GM18858 (cell line): ENCODE results near the gene CAPN13.
"Not testable (repeated sequence)": the region's sequence is repeated elsewhere in the genome, so short reads cannot be mapped to it uniquely, and the experiment has no call there.

Experiments used
- ATAC-seq: cut with Tn5 transposase; IDR thresholded peaks from one replicate; pipeline ENCODE4 v1.9.1; 2021; ENCODE audit not compliant: unreplicated experiment

CAPN13 gene

DNA sequence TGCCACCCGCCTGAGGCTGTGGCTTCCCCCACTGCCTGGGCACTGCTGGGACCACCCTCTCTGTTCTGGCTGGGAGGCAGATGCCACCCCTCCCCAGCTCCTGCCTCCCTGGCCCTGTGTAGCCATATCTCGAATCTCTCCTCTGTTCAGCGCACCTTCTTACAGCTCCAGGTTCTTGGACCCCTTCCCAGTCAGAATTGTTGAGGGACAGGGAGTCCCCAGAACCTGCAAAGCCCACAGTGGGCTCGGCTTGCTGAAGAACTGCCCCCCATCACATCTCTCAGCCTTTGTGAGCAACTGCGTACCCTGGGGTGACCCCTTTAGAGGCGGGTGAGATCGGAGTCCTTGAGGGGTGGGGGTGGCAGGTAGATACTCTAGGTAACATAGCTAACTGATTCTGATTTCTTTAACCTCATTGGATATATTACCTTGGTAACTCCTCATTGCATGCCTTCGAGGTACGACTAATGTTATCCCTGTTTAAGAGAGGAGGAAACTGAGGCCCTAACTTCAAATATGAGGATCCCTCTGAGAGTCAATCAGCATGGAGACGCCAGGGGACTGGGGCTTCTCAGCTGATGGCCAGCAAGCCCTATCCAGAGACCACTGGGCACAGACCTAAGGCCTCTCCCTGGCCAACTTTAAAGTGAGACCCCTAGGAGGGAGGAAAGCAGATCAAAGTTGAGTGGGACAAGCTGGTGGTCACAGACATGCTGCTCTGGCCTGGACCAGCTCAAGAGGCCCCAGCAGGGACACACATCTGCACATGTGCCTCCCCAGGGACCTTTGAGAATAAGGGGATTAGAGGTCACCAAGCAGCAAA lies 101.3 kb downstream of the CAPN13 start:
- ATAC-seq, result no peak

- no peak for ATAC-seq
These were observed 102.2 kb downstream of the CAPN13 start for GRCh38 chr2:30705056-30705455.

- ATAC-seq, result no peak
These were observed 102.8 kb downstream of the CAPN13 start for GRCh38 chr2:30704309-30705020.

GRCh38 chr2:30702694-30703093 lies 104.6 kb downstream of the CAPN13 start:
- ATAC-seq, result no peak

- no peak for ATAC-seq
These were observed 105.5 kb downstream of the CAPN13 start for GRCh38 chr2:30701782-30702181.

DNA sequence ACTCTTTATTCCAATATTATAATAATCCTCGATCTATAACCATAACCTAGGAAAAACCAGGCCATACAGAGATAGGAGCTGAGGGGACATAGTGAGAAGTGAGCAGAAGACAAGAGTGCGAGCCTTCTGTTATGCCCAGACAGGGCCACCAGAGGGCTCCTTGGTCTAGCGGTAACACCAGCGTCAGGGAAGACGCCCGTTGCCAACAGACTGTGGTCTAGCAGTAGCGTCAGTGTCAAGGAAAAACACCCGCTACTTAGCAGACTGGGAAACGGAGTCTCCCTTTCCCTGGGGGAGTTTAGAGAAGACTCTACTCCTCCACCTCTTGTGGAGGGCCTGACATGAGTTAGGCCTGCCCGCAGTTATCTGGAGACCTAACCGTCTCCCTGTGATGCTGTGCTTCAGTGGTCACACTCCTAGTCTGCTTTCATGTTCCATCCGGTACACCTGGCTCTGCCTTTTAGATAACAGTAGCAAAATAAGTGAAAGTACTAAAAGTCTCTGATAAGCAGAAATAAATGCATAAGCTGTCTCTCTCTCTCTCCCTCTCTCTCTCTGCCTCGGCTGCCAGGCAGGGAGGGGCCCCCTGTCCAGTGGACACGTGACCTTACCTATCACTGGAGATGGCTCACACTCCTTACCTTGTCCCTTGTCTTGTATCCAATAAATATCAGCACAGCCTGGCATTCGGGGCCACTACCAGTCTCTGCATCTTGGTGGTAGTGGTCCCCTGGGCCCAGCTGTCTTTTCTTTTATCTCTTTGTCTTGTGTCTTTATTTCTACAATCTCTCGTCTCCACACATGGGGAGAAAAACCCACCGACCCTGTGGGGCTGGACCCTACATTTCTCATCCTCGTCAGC lies 109.8 kb downstream of the CAPN13 start:
- ATAC-seq, result not testable (repeated sequence)

GRCh38 chr2:30695749-30696148 lies 111.5 kb downstream of the CAPN13 start:
- no peak for ATAC-seq

DNA sequence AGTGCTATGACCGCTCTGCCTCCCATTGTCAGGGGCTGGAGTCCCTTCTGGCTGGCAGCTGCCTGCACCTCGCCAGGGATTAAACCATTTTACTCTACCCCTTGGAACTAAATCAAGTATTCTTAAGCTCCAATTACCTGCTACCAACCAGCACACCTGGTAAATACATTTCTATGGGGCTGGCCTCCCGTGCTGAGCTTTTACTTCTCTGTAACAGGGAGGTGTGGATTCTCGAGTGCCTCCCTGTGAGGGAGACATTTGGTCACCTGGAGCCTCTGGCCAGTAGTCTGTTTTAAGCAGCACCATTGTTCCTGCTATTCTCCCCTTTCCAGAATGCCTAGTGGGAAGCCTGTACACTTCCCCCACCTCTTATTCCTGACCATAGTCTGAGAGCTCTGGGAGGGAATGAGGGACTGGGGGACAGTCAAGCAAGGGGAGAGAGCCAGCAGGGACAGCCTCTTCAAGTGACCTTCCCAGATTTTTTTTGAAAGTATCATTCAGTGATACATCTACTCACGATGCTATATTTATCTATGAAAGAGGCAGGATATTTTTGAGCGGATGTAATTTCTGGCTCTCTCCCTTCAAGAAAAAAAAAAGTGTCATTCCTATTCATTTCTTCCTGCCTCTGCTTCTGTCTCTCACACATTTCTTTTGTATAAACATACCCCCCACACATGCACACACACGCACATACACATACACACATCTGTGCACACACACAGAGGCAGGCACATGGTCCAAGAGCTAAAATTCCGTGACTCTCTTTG lies 112.8 kb downstream of the CAPN13 start:
- ATAC-seq, result no peak

GRCh38 chr2:30693821-30694281 lies 113.4 kb downstream of the CAPN13 start:
- ATAC-seq, result no peak

- ATAC-seq, result no peak
These were observed 114.4 kb downstream of the CAPN13 start for GRCh38 chr2:30692829-30693275.

- no peak for ATAC-seq
These were observed 115.1 kb downstream of the CAPN13 start for GRCh38 chr2:30691948-30692828.

GRCh38 chr2:30691091-30691947 lies 115.9 kb downstream of the CAPN13 start:
- ATAC-seq, result no peak

- no peak for ATAC-seq
These were observed 117.1 kb downstream of the CAPN13 start for GRCh38 chr2:30690126-30690561.

- no peak for ATAC-seq
These were observed 117.6 kb downstream of the CAPN13 start for GRCh38 chr2:30689496-30690125.

DNA sequence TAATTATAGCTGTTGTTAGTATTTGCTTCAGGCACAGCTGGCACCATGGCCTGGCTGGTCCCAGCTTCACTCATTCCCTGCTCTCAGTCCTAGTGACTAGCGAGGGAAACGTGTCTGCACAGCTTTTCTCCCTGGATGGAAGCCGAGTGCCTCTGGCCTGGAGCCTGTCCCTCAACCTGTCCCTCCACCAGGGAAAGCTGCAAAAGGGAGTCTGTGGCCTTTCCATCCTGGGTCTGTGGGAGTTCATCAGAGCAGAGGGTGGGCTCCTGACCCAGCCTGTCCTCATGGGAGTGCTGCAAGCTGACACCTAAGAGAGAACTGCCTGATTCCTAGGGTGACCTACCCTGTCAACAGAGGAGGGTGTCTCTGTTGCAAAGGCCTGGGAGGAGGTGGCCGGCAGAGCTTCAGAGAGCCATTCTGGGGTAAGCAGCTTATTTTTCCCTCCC lies 118.3 kb downstream of the CAPN13 start:
- no peak for ATAC-seq

DNA sequence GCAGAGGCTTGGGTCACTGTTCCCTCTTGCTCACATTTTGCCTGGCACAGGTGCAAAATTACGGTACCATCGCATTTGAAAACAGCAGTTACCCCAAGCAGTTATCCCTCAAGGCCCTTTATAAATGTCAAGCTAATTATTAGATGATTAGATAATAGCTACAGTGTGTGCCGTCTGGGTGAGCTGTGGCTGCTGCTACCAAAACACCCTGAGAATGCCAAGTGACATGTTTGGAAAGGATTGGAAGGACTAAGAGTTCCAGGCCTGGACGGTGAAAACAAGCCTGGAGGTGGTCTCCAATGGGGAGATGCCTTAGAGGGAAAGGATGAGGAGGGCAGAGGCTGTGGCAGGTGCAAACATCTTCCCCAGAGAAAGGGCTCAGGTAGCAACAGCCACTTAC lies 120.6 kb downstream of the CAPN13 start:
- ATAC-seq, result no peak

GRCh38 chr2:30686000-30686399 lies 121.2 kb downstream of the CAPN13 start:
- no peak for ATAC-seq

DNA sequence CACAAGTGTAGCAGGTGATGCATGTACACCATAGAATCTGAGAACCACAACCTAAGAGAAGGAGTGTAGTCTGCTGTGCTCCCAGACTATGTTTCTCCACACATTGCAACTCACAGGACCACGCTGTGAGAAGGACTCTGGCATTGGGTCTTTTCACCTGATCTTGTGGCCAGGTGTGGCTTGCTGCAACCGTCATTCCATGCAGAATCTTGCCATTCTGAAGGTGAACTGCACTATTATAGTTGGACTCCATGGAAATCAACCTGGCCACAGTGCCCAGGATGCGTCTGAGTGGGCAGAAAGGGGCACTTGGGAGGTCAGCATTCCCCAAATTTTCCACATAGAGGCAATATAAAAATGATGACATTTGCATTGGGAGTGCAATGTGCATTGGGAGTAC lies 122.2 kb downstream of the CAPN13 start:
- no peak for ATAC-seq
